HG03378 (cell line): ENCODE data around the gene ZSCAN9.

ENCODE experiments used
- ATAC-seq: cut with Tn5 transposase; IDR thresholded peaks from one replicate; pipeline ENCODE4 v1.9.1; 2021; ENCODE audit warnings: mild to moderate bottlenecking, moderate library complexity; ENCODE audit not compliant: unreplicated experiment

The ZSCAN9 gene

DNA sequence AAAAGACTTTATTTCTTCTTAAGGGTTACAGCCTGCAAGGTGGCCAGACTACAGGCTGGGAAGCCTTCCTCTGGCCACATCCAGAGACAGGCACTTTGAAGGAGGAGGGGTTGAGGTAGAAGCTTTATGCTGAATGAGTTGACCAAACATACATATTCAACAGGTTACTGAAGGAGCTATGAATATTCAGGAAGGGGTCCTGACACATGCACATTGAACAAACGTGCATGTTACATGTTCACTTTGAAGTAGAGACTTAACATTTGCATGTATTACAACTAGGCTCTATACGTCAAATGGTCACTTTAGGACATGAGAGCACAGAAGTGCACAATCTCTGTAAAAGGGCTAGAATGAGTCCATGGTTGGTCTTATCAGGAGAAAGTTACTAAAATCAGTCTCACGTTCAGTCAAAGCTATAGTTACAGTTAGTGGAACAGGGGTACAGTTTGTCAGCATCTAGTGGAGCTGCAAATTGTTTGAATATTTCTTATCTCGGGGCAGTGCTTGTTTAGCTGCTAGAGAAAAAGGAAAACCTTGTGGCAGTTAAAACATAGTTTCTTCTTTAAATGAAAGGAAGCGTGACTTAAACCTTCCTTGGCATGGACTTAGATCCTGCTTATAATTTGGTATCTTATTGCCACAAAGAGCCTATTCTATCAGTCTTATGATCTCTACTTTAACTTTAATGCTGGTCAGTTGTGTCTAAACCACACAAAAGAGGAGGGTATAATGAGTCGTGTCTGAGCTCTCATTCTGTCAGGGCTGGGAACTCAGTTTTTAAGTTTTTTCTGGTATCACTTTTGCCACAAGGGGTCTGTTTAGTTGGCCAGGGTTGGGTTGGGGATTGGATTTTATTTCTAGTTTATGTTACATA, 4.6 kb upstream of the ZSCAN9 start:
- no peak for ATAC-seq

- ATAC-seq, result no peak
Observed at GRCh38 chr6:28224131-28225055, 682 bp upstream of the ZSCAN9 start.

- no peak for ATAC-seq
Observed at GRCh38 chr6:28226460-28226859, 1.4 kb downstream of the ZSCAN9 start.

DNA sequence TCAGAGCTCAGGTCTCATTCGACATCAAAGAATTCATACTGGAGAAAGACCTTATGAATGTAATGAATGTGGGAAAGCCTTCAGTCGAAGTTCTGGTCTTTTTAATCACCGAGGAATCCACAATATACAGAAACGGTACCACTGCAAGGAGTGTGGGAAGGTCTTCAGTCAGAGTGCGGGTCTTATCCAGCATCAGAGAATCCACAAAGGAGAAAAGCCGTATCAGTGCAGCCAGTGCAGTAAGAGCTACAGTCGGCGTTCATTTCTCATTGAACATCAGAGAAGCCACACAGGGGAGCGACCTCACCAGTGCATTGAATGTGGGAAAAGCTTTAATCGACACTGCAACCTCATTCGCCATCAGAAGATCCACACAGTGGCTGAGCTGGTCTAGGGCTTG, 7.7 kb downstream of the ZSCAN9 start:
- ATAC-seq, result no peak

- ATAC-seq, result no peak
Observed at GRCh38 chr6:28235912-28236452, 10.9 kb downstream of the ZSCAN9 start.

DNA sequence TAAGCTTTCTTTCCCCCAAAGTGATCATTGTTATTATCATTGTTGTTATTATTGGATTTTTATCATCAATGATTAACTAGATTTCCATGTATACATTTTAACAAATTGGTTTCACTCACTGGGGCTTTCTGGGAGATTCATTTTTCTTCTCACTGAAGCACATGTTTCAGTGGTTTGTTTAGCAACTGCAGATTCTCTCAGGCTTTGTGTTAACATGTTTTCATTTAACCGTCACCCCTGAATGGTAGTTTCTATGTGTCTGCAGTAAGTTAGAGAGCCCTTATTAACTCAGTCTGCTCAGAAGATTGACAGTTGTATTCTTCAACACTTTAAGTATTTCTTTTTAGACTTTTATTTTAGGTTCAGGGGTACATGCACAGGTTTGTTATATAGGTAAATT, 14.6 kb downstream of the ZSCAN9 start:
- no peak for ATAC-seq

- no peak for ATAC-seq
Observed at GRCh38 chr6:28240471-28240870, 15.4 kb downstream of the ZSCAN9 start.

DNA sequence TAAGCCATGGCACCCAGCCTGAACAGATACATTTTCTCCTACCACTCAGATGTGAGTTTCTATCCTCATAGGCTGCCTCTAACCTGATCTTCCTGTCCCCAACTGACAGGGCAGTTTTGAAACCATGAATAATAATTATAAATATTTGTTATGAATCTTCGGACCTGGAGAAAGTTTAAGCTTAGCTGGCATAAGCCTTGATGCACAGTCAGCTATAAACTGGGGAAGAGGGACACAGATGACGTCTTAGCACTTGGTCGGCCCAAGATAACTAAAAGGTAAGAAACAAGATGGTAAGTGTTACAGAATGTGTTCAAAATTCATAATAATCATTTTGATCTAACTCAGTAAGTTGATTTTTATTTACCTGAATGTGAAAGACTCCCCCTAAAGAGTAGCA, 18.9 kb downstream of the ZSCAN9 start:
- ATAC-seq, result no peak

DNA sequence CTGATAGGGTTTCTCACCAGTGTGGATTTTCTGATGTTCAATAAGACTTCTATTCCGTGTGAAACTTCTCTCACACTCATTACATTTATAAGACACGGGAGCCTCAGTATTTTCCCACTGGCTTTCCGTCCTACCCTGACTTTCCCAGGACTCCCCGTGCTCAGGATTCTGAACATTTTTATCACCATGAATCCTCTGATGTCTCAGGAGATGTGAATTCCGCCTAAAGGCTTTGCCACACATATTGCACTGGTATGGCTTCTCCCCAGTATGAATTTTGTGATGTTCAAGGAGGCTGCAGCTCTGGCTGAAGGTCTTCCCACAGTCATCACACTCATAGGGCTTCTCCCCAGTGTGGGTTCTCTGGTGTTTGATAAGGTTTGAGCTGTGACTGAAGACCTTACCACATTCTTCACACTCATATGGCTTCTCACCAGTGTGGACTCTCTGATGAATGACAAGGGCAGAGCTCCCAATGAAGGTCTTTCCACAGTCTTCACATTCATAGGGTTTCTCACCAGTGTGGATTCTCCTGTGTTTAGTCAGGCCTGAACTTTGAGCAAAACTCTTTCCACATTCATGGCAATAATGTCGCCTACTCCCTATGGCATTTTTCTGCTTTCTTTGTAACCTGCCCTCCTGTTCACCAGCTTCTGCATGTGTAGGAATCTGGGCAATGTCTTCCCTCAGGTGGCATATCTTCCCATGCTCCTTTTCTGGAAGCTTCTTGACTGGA, 20.3 kb downstream of the ZSCAN9 start:
- no peak for ATAC-seq

- no peak for ATAC-seq
Observed at GRCh38 chr6:28248916-28249315, 23.8 kb downstream of the ZSCAN9 start.

- ATAC-seq, result no peak
Observed at GRCh38 chr6:28250747-28251146, 25.7 kb downstream of the ZSCAN9 start.

GRCh38 chr6:28251661-28252008, 26.6 kb downstream of the ZSCAN9 start:
- ATAC-seq, result peak; percentile 16

DNA sequence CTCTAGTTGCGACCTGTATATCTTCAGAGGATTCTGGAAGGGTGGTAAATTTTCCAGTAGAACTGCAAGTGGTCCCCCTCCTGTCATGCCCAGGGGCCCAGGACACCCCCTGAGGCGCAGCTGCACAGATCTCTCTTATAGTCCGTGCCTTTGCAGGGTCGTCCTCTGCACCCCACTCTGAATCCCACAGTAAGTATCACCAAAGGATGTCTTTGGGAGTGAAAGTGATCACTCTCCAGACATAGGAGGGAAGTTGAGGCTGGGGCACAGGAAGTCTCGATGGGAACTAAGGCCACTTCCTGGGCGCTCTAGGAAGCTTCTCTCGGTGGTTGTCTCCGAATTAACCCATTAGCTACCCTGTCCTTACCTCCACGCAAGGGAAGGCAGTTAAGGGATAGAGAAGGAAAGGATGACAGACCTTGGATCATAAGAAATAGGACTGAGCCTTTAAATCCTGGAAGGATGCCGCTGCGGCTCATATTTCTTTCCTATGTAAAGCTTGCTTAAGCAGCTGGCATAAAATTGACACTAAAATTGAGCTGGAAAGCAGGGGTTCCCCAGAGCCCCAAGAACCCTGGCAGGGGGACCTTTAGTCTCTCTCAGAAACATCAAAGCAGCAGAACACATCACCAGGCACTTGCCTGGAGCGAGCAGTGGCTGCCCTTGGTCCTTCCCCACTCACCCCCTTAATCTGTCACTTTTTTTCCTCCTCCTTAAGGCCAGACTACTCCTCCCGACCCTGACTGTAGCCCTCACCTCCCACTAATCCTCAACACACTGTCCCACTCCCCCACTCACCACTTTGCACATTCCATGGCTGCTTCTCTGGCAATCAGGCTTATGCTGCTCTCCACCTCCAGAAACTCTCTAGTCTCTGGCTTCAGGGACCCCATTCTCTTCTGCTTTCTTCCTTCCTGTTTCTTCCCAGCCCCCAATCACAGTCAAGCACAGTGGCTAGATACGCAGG, 27.2 kb downstream of the ZSCAN9 start, which contains the start of gene ZKSCAN4:
Gene ZKSCAN4 (minus strand): TSS at position 261 of the 967 bp plus-strand sequence. CDS start 289 bp downstream, outside the sequence.
- peak; percentile 81 for ATAC-seq

GRCh38 chr6:28254121-28254519, 29.0 kb downstream of the ZSCAN9 start:
- ATAC-seq, result no peak

GRCh38 chr6:28257042-28257441, 32.0 kb downstream of the ZSCAN9 start:
- no peak for ATAC-seq

GRCh38 chr6:28258877-28259777, 34.1 kb downstream of the ZSCAN9 start, which contains the start of gene NKAPL:
TSS of gene NKAPL (plus strand) at chr6:28259297. CDS start at chr6:28259372, 75 bp downstream.
- ATAC-seq, result no peak

- ATAC-seq, result no peak
Observed at GRCh38 chr6:28263922-28264321, 38.8 kb downstream of the ZSCAN9 start.

- no peak for ATAC-seq
Observed at GRCh38 chr6:28264834-28265401, 39.8 kb downstream of the ZSCAN9 start.
